Fibroblast of villous mesenchyme (primary cell): ENCODE measurements around the gene GID8. TPM values are rescaled to one million over a fixed set of nuclear protein-coding genes. Genes with fewer than 3 reads are reported as not detected.

Source experiments
- DNase-seq: peaks from one replicate; pipeline ENCODE4 v3.0.0-alpha.2; 2010; ENCODE audit warnings: low read depth
- H3K4me3 ChIP-seq: 2 replicates; pipeline ENCODE4 v1.5.1; 2011; ENCODE audit warnings: low read depth, mild to moderate bottlenecking, low read length
- CTCF ChIP-seq: IDR thresholded peaks from 2 replicates; pipeline ENCODE4 v1.5.1; 2012; ENCODE audit warnings: low read depth, mild to moderate bottlenecking, low read length; ENCODE audit not compliant: insufficient read depth
- total RNA-seq: library from RNA; depleted of rRNA; stranded (reverse); fragments of >200 nt; gene quantifications from 2 replicates; pipeline ENCODE4 v1.2.3, GENCODE V29; 2012

Gene GID8
- total RNA-seq, 1 donor, result 34.5 TPM

- no peak for TF ChIP-seq CTCF
- DNase-seq, result no peak
- H3K4me3 ChIP-seq, result no peak overlapping the region
Measured at GRCh38 chr20:62962221-62962879, 24.4 kb downstream of the GID8 start.

- DNase-seq, result no peak
- no peak overlapping the region for H3K4me3 ChIP-seq
Measured at GRCh38 chr20:62962891-62963613, 25.1 kb downstream of the GID8 start.

GRCh38 chr20:62963614-62964397, 25.9 kb downstream of the GID8 start:
- TF ChIP-seq CTCF, result no peak
- H3K4me3 ChIP-seq, result no peak overlapping the region
- DNase-seq, result no peak

More at GRCh38 chr20:62962891-62963613, 25.1 kb downstream of the GID8 start:
- TF ChIP-seq CTCF, result no peak

- TF ChIP-seq CTCF, result no peak
- DNase-seq, result no peak
- H3K4me3 ChIP-seq, result no peak overlapping the region
Measured at GRCh38 chr20:62964700-62965099, 26.8 kb downstream of the GID8 start.

- no peak for TF ChIP-seq CTCF
- no peak for DNase-seq
- H3K4me3 ChIP-seq, result no peak overlapping the region
Measured at GRCh38 chr20:62965363-62965771, 27.4 kb downstream of the GID8 start.

DNA sequence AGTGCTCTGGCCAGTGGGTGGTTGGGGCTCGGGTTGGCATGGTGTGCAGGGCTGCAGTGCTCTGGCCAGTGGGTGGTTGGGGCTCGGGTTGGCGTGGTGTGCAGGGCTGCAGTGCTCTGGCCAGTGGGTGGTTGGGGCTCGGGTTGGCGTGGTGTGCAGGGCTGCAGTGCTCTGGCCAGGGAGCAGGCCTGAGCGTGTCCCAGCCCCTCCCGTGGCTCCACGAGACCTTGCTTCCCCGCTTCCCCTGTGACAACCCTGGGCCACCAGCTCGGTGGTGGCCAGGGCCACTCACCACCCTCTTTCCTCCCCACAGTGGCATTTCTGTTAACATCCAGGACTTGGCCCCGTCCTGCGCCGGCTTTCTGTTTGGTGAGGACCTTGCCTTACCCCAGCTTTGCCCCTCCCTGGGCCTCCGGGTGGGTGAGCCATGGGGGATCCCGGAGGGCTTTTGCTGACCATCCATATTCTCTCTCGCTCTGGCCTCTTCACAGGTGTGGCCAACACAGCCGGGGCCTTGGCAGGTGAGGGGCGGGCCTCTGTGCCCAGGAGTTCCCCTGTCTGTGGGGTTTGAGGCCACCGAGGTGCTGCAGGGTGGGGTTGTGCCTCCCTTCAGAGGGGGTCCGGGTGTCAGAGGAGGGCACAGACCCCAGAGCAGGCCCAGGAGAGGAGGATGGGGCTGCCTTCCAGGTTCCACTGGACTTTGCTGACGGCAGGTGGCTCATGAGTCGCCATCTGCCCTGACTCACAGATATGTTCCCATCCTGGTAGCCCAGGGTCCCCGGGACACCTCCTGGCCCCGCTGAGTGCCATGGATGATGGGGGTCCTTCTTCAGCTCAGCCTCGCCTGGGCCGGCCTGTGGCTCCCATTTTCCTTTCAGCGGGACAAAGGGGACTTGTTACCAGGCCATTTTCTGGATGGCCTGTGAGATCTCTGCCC, 28.5 kb downstream of the GID8 start:
- DNase-seq, result no peak
- no peak for TF ChIP-seq CTCF
- no peak overlapping the region for H3K4me3 ChIP-seq
